ENCODE results near the gene TIMM17A.
"Not testable (repeated sequence)": the region's sequence is repeated elsewhere in the genome, so short reads cannot be mapped to it uniquely, and the experiment has no call there.

The TIMM17A gene

DNA sequence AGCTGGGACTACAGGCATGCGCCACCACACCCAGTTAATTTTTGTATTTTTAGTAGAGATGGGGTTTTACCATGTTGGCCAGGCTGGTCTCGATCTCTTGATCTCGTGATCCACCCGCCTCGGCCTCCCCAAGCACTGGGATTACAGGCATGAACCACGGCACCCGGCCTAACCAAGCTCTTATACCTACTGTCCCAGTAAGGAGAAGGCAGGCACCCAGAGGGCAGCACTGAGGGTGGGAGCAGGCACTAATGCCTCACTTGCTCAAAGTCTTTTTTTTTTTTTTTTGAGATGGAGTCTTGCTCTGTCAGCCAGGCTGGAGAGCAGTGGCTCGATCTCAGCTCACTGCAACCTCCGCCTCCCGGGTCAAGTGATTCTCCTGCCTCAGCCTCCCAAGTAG lies 15.0 kb upstream of the TIMM17A start:
- not testable (repeated sequence) for DNase-seq

DNA sequence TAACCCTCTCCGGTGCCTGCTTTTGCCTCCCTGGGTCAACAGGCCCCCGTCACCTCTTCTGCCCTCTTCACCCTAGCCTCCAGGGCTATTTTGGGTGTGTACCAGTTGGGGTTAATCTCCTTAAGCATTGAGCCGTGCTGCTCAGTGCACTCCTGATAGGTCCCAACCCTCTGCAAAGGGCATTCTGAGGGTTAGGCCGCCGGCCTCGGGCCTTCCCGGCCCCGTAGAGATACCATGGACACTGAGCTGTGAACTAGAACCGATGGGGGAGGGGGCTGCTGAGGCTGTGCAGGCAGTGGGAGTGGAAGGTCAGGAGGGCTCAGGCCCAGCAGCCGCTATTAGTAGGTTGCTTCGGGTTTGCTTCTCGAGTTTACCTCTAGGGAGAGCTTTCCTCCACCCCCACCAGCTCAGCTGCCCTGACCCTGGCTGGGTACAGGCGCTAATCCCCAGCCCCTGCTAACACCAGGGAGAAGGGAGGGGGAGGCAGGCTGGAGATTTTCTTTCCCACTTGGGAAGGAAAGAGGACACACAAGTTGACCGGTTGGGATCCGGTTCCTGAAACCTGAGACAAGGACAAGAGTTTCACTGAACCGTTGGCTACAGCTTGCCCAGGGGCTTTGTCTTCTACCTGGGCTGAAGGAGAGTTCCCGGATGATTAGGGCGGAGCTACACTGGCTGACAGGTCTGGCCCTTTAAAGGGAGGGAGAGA lies 13.7 kb upstream of the TIMM17A start:
- DNase-seq, result no peak

DNA sequence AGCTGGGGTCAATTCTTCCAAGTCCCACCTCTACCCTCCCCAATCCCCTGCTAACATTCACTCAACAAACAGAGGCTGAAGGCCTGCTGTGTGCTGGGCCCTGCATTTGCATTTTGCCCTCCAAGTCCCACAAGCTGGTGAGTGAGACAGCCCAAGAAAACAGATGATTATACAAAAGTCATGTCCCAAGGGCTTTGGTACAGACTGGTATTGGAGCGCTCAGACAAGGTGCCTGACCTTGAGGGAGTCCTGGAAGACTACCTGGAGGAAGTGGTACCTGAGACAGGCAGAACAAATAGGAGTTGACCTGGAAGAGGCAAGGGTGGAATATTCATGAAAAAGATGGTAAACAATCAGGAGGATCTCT lies 13.2 kb upstream of the TIMM17A start:
- DNase-seq, result no peak

DNA sequence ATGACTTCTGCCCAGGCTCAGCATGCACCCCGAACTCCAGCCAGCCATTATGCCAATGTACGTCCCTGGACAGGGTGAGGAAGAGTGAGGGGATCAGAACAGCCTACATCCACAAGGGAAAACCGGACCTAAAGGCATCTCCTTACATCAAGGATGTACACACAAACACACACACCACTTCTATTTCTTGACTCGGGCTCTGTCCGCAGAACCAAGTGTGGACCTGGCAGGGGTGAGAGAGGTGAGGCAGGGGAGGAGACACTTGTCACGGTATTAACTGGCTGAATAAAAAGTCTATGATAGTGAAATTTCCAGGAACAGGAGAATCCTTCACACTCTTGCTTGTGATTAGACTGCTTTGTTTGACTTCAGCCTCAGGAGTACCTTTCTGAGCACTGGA lies 11.3 kb upstream of the TIMM17A start:
- no peak for DNase-seq

DNA sequence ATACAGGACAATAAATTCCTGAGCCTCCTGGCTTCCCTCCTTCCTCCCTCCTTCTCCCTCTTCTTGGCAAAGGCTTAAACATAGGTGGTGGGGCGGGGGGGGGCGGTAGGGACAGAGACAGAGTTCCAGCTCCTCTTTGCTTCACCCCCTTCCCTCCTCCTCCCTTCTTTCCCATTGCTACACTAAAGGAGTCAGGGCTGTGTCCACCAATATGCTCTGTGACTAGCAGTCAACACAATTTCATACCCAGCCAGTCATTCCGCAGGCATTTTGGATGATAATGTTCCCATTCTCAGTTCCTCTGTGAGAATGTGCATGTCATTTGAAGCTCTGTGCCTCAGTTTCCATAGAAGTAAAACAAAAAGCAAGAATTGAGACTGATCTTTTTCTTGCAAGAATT lies 10.7 kb upstream of the TIMM17A start:
- DNase-seq, result no peak

DNA sequence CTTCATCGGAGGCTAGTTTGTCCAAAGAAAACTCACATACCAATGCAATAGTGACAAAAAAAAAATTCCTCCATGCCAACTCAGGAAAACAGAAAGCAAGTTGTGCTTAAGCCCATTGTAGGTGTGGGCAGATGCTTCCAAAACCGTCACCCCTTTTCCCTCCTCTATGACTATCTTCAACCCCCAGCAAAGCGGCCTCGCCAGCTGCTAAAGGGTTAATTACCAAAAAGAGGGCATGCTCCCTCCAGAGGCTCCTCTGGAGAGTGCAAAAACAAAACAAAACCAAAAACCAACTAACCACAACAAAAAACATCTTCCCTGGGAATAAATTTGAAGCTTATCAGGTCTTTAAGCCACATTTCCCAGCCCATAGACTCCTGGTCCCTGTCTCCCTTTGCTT lies 10.1 kb upstream of the TIMM17A start:
- DNase-seq, result no peak

DNA sequence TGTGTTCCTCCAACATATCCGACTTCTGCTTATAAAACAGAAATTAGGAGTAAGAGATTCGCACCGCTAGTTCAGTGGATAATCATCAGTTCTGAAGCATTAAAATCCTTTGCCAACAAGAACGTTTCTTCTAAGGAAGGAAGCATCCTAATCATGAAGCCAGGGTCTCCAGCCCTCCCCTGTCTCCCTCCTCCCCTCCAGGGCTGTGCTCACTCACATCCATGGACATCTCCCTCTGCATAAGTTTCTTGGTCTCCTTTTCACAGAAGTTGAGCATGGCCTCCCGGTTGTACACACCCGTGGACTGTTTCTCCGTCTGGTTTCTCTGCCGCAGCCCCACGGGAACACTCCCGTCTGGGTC lies 9.5 kb upstream of the TIMM17A start:
- no peak for DNase-seq

DNA sequence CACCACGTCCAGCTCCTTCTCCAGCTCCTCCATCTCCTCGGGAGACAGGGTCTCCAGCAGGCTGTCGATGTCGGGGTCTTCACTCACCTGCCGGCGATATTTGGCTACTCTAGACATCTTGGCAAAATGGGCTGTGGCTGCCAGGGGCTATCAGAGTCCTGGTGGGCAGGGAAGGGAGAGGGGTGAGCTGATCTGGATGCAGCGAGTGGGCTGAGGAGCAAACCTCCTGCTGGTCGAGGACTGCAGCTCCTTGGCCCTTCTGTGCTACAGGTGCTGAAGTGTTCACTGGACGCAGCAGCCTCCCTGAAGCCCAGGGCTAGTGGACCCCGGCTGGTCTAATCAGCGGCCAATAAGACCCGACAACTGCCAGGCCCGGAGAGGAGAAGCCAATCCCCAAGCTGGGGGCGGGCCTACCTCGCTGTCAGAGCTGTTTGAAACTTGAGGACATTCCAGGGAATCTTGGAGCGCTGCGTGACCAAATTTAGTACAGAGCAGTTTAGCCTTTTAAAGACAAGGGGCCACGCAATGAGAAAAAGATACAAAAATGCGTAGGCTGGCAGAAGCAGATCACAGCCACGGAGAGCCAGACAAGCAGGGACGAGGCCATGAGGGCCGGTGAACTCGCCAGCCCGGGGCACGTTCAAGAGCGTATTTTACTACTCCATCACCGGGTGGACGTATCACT lies 8.9 kb upstream of the TIMM17A start, which contains the start of gene LMOD1:
TSS of gene LMOD1 (minus strand) at position 325 of the 685 bp plus-strand sequence. CDS start at position 117, 208 bp downstream.
- DNase-seq, result peak in 10 of 14 donors; percentile 12 to 73 (median 26)

DNA sequence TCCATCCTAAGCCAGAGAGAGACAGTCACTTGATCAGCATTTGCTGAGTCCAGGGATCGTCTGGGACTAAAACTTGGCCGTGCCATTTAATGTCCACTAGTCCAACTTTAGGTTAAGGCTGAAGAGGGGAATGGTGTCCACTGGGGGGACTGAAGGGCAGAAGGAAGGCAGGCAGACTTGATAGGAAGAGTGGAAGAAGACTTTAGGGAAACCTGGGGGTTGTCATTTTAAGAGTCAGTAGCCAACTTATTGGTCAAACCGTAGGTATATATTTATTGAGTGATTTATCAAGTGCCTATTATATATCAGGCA lies 7.7 kb upstream of the TIMM17A start:
- DNase-seq, result no peak

DNA sequence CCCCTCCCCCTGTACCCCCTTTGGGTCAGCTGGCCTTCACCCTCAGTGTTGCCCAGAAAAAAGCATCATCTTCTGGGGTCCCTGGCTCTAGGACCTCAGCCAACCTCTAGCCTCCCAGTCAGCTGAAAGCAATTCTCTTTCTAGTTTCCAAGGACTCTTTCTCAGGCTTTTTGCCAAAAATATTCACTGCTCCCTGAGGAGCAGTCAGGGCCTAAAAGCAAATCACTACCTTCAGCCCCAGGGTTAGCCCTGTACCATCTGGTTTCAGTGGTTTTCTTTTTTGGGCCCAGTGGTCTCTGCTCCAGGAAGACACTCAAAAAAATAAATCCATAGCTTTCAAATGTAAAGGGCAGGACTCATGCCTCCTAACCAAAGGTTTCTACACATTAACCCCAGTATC lies 5.8 kb upstream of the TIMM17A start:
- no peak for DNase-seq

DNA sequence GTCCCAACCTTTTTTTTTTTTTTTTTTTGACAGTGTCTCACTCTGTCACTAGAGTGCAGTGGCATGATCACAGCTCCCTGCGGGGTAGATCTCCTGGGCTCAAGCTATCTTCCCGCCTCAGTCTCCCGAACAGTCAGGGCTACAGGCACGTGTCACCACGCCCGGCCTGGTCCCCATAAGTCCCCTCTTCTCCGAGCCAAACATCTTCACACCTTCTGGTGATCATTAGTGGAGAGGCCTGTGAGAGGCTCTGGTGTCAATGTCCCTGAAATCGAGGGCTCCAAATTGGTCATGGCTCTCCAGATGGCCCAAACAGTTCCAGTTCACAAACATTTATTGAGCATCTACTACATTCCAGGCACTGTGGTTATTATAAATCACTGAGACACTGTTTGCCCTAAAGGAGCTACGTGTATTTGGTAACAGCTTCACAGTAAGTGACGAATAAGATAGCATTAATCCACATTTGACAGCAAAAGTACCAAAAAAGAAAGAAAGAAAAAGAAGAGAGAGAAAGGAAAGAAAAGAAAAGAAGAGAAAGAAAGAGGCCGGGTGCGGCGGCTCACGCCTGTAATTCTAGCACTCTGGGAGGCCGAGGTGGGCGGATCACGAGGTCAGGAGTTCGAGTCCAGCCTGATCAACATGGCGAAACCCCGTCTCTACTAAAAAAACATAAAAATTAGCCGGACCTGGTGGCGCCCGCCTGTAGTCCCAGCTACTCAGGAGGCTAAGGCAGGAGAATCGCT lies 867 bp upstream of the TIMM17A start:
- DNase-seq, result no peak

DNA sequence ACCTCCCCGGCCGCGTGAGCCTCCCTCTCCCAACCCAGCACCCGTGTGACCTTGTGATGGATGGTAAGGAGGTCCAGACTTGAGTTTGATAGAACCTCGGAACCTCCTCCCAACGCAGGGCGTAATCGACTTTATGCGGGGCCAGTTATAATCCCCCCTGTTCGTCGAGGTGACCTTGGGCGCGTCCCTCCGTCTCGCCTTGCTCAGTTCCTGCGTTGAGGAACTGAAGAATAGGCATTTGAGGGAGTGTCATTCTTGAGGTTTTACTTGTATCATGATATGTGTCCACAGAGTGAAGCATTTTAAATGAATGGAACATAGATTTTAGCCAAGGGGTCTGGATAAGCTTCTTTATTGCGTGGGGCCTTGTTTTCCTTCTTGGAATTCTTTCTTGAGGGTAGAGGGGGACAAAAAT lies 433 bp downstream of the TIMM17A start:
- DNase-seq, result no peak

DNA sequence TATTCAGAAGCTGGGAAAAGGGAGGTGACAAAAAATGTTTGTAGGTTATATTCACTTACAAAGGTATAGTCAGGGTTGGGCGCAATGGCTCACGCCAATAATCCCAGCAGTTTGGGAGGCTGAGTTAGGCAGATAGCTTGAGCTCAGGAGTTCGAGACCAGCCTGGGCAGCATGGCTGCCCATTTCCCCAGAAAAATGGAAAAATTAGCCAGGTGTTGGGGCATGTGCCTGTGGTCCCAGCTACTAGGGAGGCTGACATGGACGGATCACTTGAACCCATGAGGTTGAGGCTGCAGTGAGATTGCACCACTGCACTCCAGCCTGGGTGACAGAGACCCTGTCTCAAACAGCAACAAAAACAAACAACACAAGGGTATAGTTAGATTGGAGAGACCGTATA lies 3.0 kb downstream of the TIMM17A start:
- no peak for DNase-seq

DNA sequence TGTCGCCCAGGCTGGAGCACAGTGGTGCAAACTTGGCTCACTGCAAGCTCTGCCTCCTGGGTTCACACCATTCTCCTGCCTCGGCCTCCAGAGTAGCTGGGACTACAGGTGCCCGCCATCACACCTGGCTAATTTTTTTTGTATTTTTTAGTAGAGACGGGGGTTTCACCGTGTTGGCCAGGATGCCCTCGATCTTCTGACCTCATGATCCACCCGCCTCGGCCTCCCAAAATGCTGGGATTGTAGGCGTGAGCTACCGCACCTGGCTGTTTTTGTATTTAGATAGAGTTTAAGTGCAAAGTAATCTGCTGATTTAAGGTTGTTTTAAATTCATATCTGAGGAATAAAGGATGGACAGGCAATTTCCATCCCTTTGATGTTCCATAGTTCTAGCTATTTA lies 7.1 kb downstream of the TIMM17A start:
- not testable (repeated sequence) for DNase-seq

DNA sequence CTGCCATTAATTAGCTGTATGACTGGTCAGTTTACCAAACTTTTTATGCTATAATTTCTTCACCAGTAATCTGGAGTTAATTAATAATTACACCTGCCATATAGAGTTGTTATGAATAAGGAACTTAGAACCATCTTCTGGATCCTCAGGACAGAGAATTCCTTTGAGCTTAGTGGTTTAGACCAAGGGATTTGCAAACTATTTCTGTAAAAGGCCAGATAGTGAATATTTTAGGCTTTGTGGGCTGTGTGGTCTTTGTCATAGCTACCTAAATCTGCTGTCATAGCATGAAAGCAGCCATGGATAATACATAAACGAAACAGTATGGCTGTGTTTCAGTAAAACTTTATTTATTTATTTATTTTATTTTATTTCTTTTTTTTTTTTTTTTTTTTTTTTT lies 9.0 kb downstream of the TIMM17A start:
- DNase-seq, result no peak

DNA sequence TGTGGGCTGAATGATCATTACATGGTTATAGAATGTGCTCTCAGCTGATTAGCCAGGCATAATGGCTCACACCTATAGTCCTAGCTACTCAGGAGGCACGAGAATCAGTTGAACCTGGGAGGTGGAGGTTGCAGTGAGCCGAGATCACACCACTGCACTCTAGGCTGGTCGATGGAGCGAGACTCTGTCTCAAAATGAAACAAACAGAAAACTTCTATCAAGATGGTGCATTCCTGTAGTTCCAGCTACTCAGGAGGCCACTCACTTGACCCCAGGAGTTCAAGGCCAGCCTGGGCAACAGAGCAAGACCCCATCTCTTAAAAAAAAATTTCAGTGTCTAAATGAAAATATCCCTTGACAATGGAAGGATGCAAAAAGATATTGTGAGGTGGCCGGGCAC lies 10.9 kb downstream of the TIMM17A start:
- no peak for DNase-seq

DNA sequence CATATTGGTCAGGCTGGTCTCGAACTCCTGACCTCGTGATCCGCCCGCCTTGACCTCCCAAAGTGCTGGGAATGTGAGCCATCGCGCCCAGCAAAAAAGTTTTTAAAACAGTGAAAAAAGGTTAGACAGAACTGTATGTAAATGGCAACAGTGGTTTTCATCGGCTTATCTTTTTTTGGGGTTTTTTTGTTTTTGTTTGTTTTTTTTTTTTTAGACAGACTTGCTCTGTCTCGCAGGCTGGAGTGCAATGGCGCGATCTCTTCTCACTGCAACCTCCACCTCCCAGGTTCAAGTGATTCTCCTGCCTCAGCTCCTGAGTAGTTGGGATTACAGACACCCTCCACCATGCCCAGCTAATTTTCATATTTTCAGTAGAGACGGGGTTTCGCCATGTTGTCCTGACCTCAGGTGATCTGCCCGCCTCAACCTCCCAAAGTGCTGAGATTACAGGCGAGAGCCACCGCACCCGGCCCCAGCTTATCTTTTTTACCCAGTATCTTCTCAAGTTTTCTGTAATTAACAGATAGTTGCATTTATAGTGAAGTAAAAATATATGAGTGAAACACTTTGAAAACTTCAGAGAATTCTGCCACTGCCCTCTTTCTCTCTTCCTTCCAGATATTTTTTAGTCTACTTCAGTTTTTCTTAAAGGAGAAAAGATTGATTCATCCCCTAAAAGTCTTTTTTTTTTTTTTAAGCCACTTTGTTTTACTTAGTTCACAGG lies 13.1 kb downstream of the TIMM17A start:
- no peak for DNase-seq

DNA sequence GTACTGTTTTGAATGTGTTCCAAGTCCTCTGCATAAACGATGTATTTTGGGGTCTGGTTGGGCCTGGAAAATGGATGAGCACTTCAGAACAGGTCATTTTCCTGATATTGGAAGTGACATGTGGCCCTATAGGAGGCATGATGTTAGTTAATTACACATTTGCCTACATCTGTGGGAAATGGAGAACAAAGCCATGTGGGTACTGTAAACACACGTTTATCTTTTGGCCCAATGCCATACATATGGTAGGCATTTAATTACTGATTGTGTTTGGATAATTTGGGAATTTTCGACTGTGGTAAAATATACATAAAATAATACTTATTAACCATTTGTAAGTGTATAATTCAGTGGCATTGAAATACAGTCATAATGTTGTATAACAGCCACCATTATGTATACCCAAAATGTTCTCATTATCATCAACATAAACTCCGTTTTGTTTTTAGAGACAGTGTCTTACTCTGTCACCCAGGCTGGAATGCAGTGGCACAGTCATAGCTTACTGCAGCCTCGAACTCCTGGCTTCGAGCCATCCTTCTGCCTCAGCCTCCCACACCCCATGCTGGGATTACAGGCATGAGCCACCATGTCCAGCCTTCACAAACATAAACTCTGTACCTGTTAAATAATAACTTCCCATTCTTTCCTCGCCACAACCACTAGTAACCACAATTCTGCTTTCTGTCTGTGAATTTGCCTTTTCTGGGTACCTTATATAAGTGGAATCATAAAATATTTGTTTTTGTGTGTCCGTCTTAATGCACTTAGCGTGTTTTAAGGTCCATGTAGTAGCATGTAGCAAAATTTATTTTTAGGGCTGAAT lies 15.2 kb downstream of the TIMM17A start:
- no peak for DNase-seq

DNA sequence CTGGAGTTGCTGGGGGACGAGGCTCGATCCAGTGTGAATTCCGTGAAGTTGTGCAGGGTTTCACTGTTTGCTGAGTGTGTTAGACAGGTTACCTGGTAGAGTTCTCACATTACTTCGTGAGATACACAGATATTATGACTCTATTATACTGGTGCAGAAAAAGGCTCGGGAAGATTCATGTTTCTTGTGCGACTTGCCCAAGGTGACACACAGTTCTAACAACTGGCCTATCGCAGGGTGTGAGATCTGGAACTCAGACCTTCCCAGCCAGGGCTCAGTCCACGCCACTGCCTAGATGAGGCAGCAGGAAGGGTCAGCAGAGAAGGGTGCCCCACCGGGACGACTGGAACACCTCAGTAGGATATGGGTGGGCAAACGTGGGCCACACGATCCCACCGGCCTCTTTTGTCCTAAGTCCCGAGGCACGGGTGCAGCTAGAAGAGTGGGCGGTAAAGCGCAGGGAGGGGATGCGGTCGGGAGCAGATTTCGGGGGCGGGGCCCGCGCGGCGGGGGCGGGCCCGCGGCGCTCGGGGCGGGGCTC lies 26.8 kb downstream of the TIMM17A start:
- DNase-seq, result peak in 3 of 14 donors; percentile 54 to 76 (median 71)

DNA sequence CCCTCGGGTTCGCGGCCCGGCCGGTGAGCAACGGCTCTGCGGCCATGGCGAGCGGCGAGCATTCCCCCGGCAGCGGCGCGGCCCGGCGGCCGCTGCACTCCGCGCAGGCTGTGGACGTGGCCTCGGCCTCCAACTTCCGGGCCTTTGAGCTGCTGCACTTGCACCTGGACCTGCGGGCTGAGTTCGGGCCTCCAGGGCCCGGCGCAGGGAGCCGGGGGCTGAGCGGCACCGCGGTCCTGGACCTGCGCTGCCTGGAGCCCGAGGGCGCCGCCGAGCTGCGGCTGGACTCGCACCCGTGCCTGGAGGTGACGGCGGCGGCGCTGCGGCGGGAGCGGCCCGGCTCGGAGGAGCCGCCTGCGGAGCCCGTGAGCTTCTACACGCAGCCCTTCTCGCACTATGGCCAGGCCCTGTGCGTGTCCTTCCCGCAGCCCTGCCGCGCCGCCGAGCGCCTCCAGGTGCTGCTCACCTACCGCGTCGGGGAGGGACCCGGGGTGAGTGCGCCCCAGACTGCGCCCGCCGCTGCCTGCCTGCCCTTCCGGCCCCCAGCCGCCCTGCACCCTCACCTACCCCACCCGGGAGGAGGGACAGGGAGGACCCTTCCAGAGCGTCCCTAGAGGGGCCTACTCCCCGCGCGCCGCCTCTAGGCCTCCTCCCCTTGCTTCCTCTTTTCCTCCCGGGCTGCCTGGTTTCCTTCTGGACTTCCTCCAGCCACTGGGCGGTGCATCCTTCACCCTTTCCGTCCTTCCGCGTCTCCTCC lies 27.5 kb downstream of the TIMM17A start, which contains the start of gene RNPEP:
TSS of gene RNPEP (plus strand) at position 26 of the 757 bp plus-strand sequence. CDS start at position 45, 19 bp downstream.
- DNase-seq, result peak in 12 of 14 donors; percentile 27 to 70 (median 54)

DNA sequence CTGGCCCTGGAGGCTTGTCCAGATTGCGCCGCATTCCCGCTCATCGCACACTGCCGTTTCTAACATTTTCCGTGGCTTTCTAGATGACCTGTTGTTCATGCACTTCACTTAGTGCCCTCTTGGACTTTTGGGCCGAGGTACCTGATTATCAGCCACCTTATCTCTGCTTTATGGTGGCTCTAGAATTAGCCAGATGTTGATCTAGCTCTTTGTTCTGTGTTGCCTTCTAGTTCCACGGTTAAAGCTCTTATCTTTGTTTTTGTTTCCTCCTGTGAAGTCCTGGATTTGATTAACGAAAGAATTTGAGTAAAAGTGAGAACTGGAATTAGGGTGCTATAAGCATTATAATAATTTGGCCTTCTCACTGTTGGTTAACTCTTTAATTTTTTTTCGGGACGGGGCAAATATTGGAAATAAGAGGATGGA lies 28.1 kb downstream of the TIMM17A start:
- no peak for DNase-seq

Data from C1 segment of cervical spinal cord (tissue), 14 donors.